Stimulated activated CD8-positive, alpha-beta memory T cell treated with anti-CD3 and anti-CD28 coated beads, Interleukin-15, amount 100 ng/mL, for 1 hour (primary cell): Measurements from ENCODE around the gene ARHGEF10L.

Source experiments
- DNase-seq: peaks from one replicate; pipeline ENCODE4 v3.0.0-alpha.2; 2020; ENCODE audit warnings: low read depth

Gene ARHGEF10L

DNA sequence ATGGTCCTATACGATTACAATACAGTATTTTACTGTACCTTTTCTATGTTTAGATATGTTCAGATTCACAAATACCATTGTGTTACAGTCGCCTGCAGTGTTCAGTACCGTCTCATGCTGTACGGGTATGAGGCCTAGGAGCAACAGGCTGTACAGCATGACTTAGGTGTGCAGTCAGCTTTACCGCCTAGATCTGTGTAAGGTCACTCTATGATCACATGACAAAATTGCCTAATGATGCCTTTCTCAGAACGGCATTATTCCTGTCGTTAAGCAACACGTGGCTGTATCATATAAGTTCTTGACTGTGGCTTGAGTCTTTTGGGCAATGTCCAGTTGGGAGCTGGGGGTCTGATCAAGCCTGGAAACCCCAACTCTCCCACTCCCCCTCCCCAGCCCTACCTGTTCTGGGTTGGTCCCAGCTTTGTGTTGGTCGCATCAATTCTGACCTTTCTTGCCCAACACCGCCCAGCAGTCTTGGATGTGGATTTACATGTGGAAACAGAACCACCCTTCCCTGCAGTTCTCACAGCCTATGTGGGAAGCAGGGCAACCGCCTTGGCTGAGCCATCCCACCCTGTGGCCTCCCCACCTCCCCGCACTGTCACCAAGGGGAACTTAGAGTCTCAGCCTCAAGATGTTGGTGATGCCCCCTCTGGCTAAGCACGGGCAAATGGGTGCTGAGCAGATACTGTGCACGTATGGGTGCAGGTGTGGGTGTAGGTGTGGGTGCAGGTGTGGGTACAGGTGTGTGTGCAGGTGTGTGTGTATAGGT is 135.4 kb downstream of the ARHGEF10L start:
- no peak for DNase-seq

DNA sequence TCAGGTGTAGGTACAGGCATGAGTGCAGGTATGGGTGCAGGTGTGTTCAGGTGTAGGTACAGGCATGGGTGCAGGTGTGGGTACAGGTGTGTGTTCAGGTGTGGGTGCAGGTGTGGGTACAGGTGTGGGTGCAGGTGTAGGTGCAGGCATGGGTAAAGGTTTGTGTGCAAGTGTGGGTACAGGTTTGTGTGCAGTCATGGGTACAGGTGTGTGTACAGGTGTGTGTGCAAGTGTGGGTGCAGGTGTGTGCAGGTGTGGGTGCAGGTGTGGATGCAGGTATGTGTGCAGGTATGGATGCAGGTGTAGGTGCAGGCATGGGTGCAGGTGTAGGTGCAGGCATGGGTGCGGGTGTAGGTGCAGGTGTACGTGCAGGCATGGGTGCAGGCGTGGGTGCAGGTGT is 136.2 kb downstream of the ARHGEF10L start:
- no peak for DNase-seq

DNA sequence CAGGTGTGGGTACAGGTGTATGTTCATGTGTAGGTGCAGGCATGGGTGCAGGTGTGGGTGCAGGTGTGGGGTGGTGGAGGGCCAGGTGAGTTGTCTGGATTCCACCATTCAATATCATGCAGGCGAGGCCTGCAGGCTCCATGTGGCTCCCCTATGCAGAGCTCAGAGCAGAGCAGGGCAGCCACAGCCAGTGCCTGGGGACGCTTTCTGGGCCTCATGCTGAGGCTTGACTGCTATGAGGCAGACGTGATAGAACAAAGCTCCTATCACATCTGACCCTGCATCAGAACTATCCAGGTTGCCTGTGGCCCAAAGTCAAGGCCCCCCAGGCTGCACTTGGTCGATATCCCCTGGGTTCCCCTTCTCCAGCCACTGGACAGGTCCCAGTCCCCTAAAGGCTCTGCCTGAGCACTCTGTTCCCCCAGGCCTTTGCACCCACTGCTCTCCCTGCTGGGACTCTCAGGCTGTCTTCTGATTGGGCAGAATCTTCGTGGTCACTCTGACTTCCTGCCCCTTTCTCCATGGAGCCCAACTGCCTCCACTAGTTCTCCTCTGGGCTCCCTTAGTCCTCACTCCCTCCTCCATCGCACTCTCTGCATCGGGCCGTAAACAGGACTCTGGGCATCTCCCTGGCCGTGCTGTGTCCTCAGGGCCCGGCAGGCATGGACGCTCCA is 137.0 kb downstream of the ARHGEF10L start:
- no peak for DNase-seq

DNA sequence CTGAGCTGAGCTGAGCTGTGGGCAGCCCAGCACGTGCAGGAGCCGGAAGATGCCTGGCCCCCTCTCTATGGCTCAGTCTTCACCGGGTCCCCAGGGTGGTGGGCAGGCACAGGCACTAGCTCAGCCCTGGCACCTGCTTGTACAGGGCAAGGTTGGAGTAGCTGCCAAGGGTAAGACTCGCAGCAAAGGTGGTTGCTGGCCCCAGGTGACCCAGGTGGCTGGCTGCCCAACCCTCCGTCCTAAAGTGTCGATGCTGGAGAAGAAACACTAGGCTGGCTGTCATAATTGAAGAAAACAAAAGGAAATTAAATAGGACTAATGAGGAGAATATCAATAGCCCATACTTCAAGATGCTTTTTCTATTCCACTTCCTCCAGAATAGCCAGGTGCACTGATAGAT is 138.5 kb downstream of the ARHGEF10L start:
- DNase-seq = no peak

DNA sequence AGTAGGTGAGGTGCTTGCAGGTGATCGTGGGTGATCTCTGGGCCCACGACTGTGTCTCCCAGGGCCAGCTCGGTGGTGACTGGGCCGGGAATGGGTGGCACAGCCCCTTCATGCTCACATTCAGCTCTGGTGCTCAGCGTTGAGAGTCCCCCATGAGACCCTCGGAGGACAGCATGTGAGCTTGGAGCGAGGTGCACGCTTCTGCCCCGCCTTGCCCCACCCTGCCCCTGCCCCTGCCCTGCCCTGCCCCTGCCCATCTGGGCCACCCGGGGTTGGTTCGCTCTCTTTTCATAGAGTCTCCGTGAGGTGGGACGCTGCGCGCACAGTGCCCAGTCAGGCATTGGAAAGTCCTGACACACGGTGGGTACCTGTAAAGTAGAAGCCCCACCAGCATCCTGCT is 140.4 kb downstream of the ARHGEF10L start:
- DNase-seq = no peak

DNA sequence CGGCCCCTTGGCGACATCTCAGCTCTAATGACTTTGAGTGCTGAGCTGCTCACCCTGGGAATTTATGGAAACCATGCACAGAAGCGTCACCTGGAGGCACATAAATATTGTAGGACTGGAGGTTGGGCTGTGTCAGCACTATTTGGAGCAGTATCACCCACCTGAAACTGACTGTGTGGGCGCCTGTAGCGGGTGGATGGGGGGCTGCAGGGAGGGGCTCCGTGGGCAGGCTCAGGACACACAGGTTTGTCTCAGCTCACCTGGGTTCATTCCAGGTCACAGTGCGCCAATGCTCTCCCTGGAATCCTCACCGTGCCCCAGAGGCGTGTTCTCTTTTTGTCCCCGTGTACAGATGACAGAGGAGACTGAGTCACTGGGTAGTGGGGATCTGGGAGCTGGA is 140.8 kb downstream of the ARHGEF10L start:
- DNase-seq = no peak

DNA sequence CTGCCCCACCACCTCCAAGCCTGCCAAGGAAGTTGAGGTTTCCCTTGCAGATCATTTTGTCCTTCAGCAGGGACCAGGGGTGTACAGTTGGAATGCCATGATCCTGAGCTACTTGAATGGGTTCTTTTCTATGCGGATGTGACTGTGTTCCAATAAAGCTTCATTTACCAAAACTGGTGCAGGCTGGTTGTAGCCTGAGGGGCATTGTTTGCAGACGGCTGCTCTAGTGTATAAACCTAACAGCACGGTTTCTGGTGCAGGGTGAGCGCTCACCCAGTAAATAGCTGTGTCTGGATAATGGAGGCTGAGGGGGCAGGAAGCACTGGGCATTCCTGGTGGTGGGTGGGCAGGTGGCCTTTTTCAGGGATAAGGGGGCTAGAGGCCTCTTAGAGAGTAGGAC is 142.9 kb downstream of the ARHGEF10L start:
- DNase-seq = no peak

DNA sequence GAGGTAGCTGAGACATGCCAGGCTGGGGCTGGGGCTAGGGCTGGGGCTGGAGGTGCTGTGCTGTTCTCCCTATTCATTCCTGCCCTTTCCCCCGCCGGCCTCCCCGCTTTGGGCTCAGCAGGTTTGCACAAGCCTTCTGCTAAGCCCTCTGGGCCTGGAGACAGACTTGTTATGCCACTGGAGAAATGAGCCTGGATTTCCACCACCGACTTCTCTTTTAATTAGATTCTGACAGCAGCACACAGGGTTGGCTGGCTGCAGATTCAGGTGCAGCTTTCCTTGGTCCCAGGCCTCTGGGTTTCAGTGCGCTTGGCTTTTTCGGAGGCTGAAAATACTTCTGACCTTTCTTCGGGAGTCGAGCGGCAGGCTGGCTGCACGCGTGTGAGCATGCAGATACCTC is 144.1 kb downstream of the ARHGEF10L start:
- no peak for DNase-seq

DNA sequence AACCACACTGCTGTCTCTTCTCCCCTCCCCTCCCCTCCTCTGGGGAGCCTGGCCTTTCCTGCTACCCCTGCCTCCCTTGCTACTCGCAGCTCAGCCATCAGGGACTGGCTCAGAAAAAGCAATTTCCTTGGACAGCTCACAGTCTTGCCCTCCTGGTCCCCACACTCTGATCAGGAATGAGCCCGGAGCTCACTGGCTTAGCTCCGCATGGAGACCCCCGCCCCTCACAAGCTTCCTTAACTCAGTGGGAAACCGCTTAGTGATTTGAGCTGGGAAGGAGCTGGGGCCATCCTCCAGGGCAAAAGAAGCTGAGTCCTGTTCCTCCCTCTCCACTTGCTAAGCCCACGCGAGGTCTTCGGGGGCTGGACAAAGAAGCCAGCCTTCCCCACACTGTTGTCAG is 145.3 kb downstream of the ARHGEF10L start:
- DNase-seq = no peak

DNA sequence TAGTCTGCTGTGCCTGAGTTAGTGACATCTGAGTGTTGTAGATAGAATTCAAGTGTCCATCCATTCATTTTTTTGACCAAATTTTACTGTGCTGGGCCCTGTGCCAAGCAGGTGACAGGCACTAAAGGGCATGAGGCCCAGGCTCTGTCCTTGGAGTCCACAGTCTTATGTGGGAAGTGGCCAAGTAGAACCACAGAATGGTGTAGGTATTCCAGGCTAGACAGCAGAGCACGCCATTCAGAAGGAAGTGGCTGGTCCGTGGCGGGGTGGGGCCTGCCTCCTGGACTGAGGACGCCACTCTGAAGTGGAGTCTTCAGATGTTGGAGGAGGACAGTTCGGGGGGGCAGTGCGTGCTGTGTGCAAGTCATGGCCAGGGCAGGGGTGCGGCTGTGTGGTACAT is 146.8 kb downstream of the ARHGEF10L start:
- no peak for DNase-seq

DNA sequence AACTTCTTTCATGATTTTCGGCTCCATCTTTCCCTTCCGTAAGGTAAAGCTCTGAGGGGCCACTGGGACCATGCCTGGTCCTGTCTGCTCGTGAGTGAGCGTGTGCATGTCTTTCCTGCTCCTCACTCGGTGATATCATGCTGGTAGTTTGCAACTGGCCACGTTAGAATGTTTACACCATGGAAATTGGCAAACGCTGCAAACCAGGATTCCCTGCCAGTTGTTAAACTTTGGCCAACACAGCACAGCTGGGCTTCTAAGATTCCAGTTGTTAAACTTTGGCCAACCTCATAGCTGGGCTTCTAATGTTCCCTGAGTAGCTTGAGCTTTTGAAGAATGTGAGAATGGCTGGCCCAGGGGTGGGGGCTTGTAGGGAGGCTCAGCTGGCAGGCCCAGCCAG is 147.6 kb downstream of the ARHGEF10L start:
- DNase-seq = no peak

DNA sequence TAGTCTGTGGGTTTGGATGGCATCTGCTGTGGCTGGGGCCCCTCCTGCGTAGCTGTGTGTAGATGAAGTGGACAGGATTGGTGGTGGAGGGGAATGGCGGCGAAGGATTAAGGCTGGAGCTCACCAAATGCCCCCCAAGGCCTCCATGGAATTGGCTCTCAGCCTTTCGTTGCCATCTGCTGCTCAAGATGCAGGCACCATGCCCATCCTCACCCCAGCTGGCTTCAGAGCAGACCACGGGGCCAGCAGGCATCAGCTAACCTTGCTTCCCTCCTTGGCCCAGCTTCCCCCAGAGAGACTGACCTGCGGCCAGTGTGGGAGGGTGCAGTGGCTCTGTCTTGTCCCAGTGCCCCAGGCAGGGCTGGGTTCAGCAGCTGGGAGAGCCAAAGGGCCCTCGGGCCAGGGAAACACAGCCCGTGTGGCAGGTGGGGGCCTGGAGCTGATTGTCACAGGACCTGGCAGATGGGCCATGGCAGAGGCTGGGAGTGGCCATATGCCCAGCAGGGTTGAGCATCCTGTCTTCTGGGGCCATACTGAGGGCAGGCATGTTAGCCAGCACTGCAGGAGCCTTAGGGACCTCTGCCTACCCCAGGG is 148.8 kb downstream of the ARHGEF10L start:
- DNase-seq = no peak

DNA sequence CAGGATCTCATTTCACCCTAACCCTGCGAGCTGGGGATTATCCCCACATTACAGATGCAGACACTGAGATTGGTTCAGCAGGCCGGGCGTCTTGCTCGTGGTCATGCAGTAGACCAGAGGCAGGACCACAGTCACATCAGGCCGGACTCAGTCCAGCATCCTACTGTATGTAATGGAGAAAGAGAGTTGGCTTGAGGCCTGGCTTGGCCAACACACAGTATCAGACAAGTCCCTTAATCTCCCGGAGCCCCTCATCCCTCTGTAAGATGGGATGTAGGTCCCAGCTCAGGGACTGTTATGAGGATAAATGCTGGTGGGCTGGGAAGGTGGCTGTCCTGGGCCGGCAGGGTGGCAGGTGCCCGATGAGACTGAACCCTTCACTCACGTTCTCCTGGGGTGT is 149.5 kb downstream of the ARHGEF10L start:
- no peak for DNase-seq

DNA sequence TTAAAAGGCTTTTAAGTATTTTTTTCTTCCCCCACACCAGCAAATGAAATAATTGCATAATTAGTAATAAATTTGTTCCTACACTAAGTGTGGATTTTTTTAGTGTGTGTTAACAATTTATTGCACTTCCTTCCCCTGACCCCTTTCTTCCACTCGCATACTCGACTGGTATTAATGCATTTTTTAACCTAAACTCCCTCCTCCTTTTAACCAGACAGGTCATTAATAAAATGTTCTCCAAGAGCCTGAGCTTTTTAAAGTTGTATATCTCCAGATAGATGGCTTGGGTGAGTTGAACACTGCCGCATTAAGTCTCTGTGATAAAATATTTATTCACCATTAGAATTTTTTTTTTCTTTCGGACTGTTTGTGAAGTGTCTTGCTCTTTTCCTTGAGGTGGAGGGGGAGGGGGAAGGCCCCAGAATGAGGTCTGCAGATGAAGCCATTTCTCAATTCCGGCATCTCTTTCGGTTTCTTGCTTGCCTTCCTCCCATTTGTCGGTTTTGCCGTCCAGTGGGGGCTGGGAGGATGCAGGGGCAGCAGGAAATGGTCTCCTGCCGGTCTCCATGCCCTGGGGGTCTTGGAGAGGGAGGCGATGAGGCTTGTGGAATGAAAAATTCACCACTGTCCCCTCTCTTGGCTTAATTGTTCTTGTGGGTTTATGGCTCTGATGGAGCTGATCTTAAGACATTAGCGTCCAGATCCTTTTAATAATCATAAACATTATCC is 151.6 kb downstream of the ARHGEF10L start:
- DNase-seq = no peak

DNA sequence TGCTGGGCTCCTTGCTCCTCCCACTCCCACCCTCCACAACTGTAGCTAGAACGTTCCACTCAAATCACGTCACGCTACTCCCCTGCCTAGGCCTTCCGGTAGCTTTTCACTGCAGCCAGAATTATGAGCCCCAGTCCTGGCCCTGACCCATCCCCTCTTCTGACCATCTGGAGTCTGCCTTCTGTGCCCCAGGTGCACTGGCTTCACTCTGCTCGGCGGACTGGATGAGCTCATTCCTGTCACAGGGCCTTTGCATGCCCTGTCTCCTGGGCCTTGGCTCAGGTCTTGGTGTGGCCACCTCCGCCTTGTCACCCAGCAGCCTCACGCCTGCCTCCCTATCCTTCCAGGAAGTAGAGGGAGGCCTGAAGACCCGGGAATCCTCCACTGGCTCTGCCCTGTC is 153.1 kb downstream of the ARHGEF10L start:
- DNase-seq = no peak

DNA sequence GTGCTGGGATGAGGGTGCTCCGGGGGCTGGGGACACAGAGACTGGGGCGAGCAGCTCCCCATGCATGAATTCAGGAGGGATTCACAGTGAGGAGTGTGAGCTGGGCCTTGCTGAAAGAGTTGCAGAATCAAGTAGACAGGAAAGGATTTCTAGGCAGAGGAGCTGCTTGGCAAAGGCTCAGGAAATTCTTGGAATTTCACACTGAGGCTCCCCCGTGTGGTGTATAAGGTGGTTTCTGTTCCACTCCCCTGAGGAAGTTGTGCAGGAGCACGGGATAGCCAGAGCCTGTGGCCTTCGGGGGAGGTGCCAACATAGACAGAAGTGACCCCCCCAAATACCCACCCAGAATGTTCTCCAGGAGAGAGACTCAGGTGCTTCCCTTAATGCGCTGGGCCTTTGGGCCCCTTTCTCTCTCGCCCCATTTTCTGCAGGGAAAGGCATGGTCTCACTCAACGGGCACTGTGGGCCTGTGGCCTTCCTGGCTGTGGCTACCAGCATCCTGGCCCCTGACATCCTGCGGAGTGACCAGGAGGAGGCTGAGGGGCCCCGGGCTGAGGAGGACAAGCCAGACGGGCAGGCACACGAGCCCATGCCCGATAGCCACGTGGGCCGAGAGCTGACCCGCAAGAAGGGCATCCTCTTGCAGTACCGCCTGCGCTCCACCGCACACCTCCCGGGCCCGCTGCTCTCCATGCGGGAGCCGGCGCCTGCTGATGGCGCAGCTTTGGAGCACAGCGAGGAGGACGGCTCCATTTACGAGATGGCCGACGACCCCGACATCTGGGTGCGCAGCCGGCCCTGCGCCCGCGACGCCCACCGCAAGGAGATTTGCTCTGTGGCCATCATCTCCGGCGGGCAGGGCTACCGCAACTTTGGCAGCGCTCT is 157.2 kb downstream of the ARHGEF10L start:
- DNase-seq = no peak

DNA sequence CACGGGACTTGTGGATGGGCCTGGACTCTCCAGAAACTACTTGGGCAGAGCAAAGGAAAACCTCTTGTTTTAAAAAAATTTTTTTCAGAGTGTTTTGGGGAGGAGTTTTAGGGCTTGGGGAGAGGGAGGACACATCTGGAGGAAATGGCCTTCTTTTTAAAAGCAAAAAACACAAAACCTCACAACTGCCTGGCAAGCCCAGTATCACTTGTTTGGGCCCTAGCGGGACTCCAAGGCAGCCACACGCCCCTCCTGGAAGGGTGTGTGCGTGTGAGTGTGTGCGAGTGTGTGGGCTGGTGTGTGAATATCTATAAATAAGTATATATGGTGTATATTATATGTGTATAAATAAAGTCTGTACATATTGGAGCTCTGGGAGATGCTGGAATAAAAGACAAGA is 158.0 kb downstream of the ARHGEF10L start:
- DNase-seq = no peak

DNA sequence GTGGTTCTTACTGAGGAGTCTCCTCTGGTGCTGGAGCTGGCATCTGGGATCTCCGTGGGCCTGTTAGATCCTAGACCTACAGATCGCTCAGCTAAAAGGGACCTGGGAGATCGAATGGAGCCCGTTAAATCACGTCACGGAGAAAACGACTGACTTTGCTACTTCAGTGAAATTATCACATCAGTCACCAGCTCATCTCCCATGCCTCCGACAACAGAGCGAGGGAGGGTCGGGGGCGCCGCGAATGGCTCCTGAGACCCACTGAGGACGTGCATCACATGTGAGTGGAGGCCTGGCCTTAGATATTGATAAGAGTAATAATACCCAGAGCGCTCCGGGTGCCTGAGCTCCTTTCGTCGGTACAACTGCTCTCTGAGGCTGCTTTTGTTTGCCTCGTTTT is 160.1 kb downstream of the ARHGEF10L start:
- DNase-seq = no peak

DNA sequence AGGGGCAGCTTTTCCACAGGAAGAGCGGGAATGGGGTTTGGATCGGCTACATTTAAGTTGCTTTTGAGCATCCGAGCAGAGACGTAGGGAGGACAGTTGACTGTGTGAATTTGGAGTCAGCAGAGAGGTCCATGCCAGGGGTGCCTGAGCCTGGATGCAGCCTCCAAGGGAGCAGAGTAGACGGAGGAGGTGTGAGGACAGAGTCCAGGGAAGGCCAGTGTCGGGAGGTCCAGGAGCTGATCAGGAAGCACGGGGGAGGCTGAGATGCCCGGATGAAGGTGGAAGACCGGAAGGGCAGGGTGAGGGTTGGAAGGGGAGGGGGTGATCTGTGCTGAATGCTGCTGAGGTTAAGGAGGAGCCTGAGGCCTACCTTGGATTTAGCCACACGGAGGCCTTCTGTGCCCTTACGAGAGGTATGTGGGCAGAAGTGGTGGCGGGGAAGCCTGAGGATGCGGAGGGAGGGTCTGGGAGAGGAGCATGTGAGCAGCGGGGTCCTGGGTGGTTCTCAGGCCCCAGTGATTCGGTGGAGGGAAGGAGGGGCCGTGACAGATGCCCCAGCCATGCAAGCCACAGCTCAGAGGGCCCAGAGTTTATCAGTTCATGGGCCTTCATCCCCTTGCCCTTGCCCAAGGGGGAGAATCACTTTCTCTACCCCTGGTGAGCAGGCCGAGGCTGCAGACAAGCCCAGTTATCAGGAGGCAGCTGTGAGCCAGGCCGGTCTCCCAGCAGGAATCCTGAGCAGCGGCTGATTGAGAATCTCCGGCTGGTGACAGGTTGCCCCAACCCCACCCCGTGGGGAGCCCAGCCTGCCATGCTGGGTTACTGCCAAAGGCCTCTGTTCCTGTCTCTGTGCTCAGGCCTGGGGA is 161.7 kb downstream of the ARHGEF10L start:
- no peak for DNase-seq

DNA sequence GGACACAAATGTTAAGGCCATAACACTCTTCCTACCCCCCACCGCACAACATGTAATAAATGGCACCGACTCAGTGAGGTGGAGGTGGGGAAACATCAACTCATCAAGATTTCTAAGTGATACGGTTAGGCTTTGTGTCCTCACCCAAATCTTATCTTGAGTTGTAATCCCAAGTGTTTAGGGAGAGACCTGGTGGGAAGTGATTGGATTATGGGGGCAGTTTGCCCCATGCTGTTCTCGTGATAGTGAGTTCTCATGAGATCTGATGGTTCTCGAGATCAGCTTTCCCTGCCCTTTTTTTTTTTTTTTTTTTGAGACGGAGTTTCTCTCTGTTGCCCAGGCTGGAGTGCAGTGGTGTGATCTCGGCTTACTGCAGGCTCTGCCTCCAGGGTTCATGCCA is 164.7 kb downstream of the ARHGEF10L start:
- no peak for DNase-seq

DNA sequence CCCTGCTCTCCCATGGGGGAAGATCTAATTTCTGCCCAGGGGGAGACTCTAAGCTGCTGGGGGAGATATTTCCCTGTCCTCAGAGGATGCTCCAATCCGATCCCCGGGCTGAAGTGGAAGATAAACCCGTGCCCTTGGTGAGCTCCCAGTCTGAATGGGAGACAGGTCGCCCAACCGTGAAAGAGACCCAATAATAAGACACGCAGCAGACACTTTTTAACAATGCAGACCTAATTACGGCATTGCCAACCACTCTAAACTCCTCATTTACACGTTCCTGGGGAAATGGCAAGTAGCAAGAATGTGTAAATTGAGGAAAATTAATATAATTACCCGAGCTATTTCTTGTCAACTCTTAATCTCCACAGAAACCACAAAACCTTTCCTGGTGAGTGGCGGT is 166.9 kb downstream of the ARHGEF10L start:
- no peak for DNase-seq
